ENCODE results near the gene VRK3.

VRK3 gene

DNA sequence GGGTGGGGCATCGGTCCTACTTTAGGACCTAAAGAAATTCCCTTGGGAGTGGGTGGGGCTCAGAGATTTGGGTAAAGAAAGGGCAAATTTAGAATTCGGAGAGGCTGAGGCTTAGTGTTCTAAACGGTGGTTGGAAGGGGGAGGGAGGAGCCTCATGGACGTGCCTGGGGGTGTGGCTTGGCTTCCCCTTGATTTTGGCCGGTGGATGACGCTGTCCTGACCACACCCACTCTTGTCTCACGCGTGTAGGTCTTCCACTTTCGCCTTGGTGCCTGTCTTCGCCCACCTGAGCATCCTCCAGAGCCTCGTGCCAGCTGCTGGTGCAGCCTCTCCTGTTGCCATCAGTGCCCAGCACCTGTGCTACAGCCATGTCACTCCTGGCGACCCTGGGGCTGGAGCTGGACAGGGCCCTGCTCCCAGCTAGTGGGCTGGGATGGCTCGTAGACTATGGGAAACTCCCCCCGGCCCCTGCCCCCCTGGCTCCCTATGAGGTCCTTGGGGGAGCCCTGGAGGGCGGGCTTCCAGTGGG is 94.6 kb downstream of the VRK3 start:
- DNase-seq (ENCODE audit: low read depth in 2 of 2): no peak

DNA sequence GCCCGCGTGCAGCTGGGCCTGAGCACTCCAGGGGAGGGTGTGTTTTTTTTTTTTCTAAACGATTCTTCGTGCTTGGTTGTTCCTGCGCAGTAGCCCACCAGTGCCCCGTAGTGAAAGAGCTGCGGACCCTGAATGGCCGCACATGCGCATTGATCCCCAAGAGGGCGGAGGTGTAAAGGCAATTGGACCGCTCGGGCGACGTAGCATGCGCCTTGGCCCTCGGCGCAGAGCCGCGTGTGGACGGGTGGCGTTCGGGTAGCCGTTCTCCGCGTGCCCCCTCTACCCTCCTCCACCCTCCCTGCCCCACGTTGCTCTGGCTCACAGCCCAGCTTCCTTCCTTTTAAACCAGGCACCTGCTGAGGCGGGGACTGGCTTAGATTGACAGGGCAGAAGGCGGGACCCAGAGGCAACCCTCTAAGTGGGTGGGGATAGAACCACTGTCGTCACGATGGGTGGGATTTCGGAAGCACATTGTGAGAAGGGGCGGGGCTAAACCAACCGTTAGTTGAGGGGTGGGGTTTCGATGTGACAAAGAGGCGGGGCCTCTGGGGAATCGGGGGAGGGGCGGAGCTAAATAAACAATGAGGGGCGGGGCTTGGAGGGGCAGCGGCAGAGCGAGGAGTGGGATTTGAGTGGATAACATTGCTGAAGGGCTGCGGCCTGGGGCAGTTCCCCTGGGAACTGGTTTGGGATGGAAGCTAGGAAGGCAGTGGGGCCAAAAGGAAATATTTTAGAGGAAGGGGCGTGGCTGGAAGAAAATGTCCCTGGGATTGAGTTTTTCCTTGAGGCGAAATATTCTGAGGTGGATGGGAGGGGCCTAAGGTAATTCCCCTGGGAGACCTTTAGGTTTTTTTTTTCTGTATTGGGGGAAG is 95.3 kb downstream of the VRK3 start:
- peak; percentile 70 to 84 for DNase-seq (ENCODE audit: low read depth in 2 of 2)

DNA sequence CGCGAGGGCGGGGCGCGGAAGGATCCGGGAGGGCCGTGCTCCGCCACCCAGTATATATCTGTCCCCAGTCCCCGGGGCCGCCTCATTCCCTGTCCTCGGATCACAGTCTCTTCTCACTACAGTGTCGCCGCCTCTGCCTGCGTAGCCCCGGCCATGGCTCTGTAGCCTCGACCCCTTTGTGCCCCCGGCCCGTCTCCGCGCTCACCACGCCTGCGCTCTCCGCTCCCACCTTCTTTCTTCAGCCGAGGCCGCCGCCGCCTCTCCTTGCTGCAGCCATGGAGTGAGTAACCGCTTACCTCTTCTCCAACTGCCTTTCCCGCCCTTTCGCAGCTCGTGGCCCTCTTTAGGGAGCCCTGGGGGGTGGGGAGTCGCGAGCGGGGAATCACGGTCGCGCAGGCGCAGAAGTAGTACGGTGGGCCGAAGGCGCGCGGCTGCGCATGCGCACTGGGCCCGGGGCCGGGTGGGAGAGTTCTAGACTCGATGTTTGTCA is 96.0 kb downstream of the VRK3 start, which contains the start of the genes ATF5 and NUP62:
Gene ATF5 (plus strand): TSS at position 85 of the 490 bp plus-strand sequence. CDS start 1,646 bp downstream, outside the sequence.
Gene NUP62 (minus strand): TSS at position 384 of the 490 bp plus-strand sequence. CDS start 19,697 bp downstream, outside the sequence.
- DNase-seq (ENCODE audit: low read depth in 2 of 2): peak; percentile 82 to 87

DNA sequence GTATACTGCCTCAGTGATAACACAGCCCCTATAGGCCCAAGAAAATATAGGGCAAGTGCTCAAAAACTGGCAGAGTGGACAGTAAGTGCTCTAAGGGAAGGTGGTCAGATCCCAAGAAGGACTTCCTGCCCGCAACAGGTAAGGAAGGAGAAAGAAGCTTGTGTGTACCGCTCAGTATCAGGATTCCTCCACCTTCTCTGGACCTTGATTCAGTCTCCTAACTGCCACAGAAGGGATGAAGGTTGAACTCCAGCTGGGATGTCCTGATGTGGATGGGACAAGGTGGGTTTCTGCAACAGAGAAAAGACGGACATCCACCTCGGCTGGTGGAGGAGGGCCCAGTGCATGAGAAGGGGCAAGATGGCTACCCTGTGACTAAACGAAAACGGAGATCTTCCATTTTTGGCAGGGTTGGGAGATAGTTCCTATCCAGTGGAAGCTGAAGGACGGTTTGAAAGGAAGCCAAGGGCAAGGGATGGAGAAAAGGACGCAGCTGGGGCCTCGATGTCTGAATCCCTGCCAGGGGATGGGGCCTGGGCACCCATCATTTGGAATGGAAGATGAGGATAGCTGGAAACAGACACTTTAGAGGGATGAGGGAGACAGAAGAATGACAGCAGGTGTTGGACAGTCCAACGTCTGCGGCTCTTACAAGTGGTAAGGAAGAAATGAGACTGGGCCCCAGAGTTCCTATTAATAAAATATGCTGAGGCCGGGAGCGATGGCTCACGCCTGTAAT is 97.5 kb downstream of the VRK3 start:
- no peak for DNase-seq (ENCODE audit: low read depth in 2 of 2)

DNA sequence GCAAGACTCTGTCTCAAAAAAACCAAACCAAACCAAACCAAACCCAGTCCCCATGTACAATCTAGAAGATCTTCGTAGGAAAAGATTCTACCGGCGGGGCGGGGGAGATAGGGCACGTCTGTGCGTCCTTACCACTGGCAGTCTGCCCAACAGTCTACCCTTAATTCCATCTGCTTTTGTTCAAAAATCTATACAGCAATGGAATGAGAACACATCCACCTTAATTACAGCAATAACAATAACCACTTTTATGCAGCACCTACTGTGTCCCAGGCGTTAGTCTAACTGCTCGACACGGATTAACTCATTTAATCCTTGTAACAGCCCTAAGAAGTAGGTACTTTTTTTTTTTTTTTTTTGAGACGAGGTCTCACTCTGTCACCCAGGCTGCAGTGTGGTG is 98.7 kb downstream of the VRK3 start:
- no peak for DNase-seq (ENCODE audit: low read depth in 2 of 2)
